GM23248 (cell line): ENCODE measurements around the gene LRRC36. TPM values are rescaled to one million over a fixed set of nuclear protein-coding genes. Genes with fewer than 3 reads are reported as not detected.

Experiments used
- DNase-seq: peaks from one replicate; pipeline ENCODE4 v3.0.0-alpha.2; 2015
- H2AFZ ChIP-seq: fragments of 200-600 bp; sonication (generic); 2 replicates; pipeline ENCODE4 v1.6.1; 2016; ENCODE audit warnings: antibody characterized with exemption
- H3F3A ChIP-seq: fragments of 200-600 bp; sonication (generic); 2 replicates; pipeline ENCODE4 v1.6.1; 2016; ENCODE audit warnings: mild to moderate bottlenecking, antibody characterized with exemption, mixed run types; ENCODE audit not compliant: insufficient read depth
- H3K27ac ChIP-seq: fragments of 200-600 bp; sonication (generic); 2 replicates; pipeline ENCODE4 v1.5.1; 2016; ENCODE audit warnings: mild to moderate bottlenecking
- H3K27me3 ChIP-seq: fragments of 200-600 bp; sonication (generic); replicated peaks from 2 replicates; pipeline ENCODE4 v1.6.1; 2016; ENCODE audit warnings: mild to moderate bottlenecking; ENCODE audit not compliant: insufficient read depth
- H3K36me3 ChIP-seq: fragments of 200-600 bp; sonication (generic); 2 replicates; pipeline ENCODE4 v1.6.1; 2016; ENCODE audit warnings: low read depth, mild to moderate bottlenecking
- H3K4me1 ChIP-seq: fragments of 200-600 bp; sonication (generic); 2 replicates; pipeline ENCODE4 v1.6.1; 2016; ENCODE audit warnings: mild to moderate bottlenecking; ENCODE audit not compliant: insufficient read depth
- H3K4me2 ChIP-seq: fragments of 200-600 bp; sonication (generic); one replicate; pipeline ENCODE4 v1.6.1; 2016; ENCODE audit warnings: mild to moderate bottlenecking; ENCODE audit not compliant: unreplicated experiment
- H3K4me3 ChIP-seq: fragments of 200-600 bp; sonication (generic); 2 replicates; pipeline ENCODE4 v1.5.1; 2016; ENCODE audit warnings: mild to moderate bottlenecking
- H3K79me2 ChIP-seq: fragments of 200-600 bp; sonication (generic); 2 replicates; pipeline ENCODE4 v1.6.1; 2016; ENCODE audit warnings: mild to moderate bottlenecking; ENCODE audit not compliant: insufficient read depth
- H3K9ac ChIP-seq: fragments of 200-600 bp; sonication (generic); 2 replicates; pipeline ENCODE4 v1.6.1; 2016; ENCODE audit warnings: mild to moderate bottlenecking
- H3K9me2 ChIP-seq: fragments of 200-600 bp; sonication (generic); 2 replicates; pipeline ENCODE4 v1.6.1; 2016; ENCODE audit warnings: mixed run types, mild to moderate bottlenecking, moderate library complexity; ENCODE audit not compliant: insufficient read depth
- H3K9me3 ChIP-seq: fragments of 200-600 bp; sonication (generic); one replicate; pipeline ENCODE4 v1.6.1; 2017; ENCODE audit warnings: low read depth
- H4K20me1 ChIP-seq: fragments of 200-600 bp; sonication (generic); 2 replicates; pipeline ENCODE4 v1.6.0; 2016; ENCODE audit not compliant: insufficient read depth
- EZH2 ChIP-seq: fragments of 200-600 bp; sonication (generic); IDR thresholded peaks from 2 replicates; pipeline ENCODE4 v1.6.1; 2018; ENCODE audit warnings: antibody characterized with exemption, mild to moderate bottlenecking; ENCODE audit not compliant: insufficient read depth, poor library complexity, severe bottlenecking
- EZH2phosphoT487 ChIP-seq: fragments of 200-600 bp; sonication (generic); IDR thresholded peaks from 2 replicates; pipeline ENCODE4 v1.6.1; 2018; ENCODE audit warnings: antibody characterized with exemption, moderate library complexity, mild to moderate bottlenecking, low read depth; ENCODE audit not compliant: insufficient read depth
- WGBS, 2 experiments: methylation state at CpG; one replicate each; pipeline ENCODE4 v1.1.6; 2015 to 2017; ENCODE audit warnings: low lambda C conversion rate in 2 of 2, low coverage in 1 of 2; ENCODE audit errors: missing lambda C conversion rate in 2 of 2; 5-methylcytosine and 5-hydroxymethylcytosine counted together
- in situ Hi-C: fragments of 300-500 bp; cut with MboI; formaldehyde crosslinking; loops from 2 replicates; pipeline ENCODE4 v1.15.0; 2020
- polyA plus RNA-seq: library from polyadenylated mRNA; unstranded; fragments of >200 nt; fragmentation: Nextera tagmentation; extraction: Ambion mirVana; gene quantifications from 2 replicates; pipeline ENCODE4 v1.2.1, GENCODE V29; 2016
- total RNA-seq: library from RNA; depleted of rRNA; stranded (reverse); fragments of >200 nt; shearing (Covaris generic); gene quantifications from 2 replicates; pipeline ENCODE4 v1.2.3, GENCODE V29; 2014

LRRC36 gene
- total and polyA plus RNA-seq, 2 experiments from 2014 or later, result not detected

DNA sequence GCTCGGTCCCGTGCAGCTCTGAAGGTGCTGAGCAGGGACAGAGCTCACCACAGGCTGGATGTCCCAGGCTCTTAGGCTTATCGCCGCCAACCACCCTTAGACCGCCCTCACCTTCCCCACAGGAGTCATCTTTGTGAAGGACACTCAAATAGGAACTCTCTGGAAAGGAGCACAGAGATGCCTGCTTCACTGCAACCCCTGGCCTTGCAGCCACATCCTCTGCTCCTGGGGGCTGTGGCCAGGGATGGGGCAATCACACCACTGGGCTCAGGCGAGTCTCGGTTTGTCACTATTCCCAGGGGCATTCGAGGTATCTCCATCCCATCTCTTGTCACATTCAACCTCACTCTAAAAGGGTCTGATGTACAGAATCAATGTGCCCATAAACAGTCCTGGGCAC lies 78.7 kb downstream of the LRRC36 start:
- peak overlapping the region; percentile 80; the same call in 1 of the 2 replicates for H3K9ac ChIP-seq
- H2AFZ ChIP-seq, result no peak overlapping the region
- peak overlapping the region; percentile 94 for H3K27ac ChIP-seq
- H4K20me1 ChIP-seq, result no peaks in the 10 kb centered on the region
- no peaks in the 10 kb centered on the region for H3K9me3 ChIP-seq
- no peaks in the 10 kb centered on the region for H3K9me2 ChIP-seq
- no peaks in the 10 kb centered on the region for H3K27me3 ChIP-seq
- in situ Hi-C loops, result no loop called here
- H3K4me2 ChIP-seq, result peak overlapping the region; percentile 57
- 89 to 90% methylated on average over 8 of the region's 8 CpGs for WGBS, 2 experiments
- TF ChIP-seq EZH2 (no peak), EZH2phosphoT487 (no peak)
- H3K79me2 ChIP-seq, result no peaks in the 10 kb centered on the region
- peaks cover 37% of the 10 kb centered on the region for H3K4me1 ChIP-seq
- H3K4me3 ChIP-seq, result no peak overlapping the region
- DNase-seq, result no peak
- peaks cover 35% of the 10 kb centered on the region for H3F3A ChIP-seq
- no peaks in the 10 kb centered on the region for H3K36me3 ChIP-seq

DNA sequence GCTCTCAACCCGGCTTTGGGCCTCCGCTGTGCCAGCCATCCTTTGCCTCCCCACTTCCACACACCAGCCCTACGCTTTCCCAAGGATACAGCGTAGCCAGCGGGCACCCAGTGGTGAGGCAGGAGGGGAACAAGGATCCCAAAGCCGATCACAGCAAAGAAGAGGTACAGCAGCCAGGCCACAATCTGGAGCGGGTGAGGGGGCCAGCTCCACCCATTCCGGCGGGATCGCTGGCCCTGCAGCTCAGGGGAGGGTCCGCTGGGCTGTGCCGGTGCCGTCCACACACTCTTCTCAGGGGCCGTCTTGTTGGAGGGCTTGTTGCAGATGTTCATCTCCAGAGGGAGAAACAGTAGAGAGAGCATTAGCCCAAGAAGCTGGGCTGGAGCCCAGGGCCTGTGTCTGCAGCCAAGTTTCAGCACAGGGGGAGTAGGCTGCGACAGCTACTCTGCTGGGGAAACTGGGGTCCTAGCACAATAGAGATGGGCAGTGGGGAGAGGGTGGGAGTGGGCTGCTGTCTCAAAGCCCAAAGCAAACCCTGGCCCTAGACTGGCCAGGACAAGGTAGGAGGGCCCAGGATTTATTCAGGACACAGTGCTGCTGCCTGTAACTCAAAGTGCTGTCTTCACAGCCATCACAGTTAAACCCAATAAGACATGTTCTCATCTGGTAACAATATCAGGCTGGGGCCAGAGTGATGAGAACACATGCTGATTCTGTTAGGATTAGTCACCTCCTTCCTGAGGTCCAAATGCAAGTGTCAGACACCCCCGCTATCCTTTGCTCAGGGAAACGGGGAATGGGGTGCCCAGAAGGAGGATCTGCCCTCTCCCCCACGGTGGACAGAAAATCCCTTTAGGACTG lies 79.7 kb downstream of the LRRC36 start:
- in situ Hi-C loops, result no loop called here
- no peaks in the 10 kb centered on the region for H3K9me3 ChIP-seq
- H3K4me3 ChIP-seq, result peak overlapping the region; percentile 7
- H3K36me3 ChIP-seq, result no peaks in the 10 kb centered on the region
- TF ChIP-seq EZH2phosphoT487 (0 out of 2 replicates have a peak, but pooled peaks have one; percentile 48), EZH2 (no peak)
- H3K9me2 ChIP-seq, result no peaks in the 10 kb centered on the region
- peak overlapping the region; percentile 94 for H3K27ac ChIP-seq
- H3K4me1 ChIP-seq, result peaks cover 37% of the 10 kb centered on the region
- H3K79me2 ChIP-seq, result peaks cover 8% of the 10 kb centered on the region
- H2AFZ ChIP-seq, result peak overlapping the region; percentile 2
- peak; percentile 95 for DNase-seq
- peak overlapping the region; percentile 57 for H3K4me2 ChIP-seq
- 8 to 9% methylated on average over 18 of the region's 18 CpGs for WGBS, 2 experiments
- peak overlapping the region; percentile 80 for H3K9ac ChIP-seq
- H3F3A ChIP-seq, result peaks cover 35% of the 10 kb centered on the region
- H4K20me1 ChIP-seq, result no peaks in the 10 kb centered on the region
- no peaks in the 10 kb centered on the region for H3K27me3 ChIP-seq

DNA sequence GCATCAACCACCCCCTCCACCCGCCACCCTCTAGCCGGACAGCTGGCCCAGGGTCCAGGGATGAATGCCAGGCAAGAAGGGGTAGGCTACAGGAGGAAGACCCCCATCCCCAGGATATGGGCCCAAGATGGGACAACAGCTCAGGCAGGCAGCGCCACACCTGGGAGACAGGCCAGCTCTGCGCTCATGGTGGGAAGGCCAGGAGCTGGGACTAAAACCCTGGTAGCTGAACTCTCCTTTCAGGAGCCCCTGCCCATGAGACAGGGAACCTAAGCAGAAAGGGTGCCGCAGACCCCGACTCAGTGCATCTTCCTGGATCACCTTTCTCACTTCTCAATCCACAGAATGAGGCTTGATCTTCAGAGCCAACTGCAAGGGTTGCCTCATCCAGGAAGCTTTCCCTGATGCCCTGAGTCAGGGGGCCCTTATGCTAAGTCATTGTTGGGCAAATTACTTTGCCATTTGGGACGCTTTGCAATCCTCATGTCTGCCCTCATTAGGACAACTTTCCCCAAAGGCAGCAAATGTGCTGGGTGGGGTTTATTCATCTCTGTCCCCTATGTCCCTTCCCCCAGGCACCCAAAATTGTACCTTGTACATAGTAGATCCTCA lies 80.7 kb downstream of the LRRC36 start:
- no peaks in the 10 kb centered on the region for H3K36me3 ChIP-seq
- H3K9ac ChIP-seq, result peak overlapping the region; percentile 80
- no peaks in the 10 kb centered on the region for H3K9me3 ChIP-seq
- peaks cover 37% of the 10 kb centered on the region for H3K4me1 ChIP-seq
- peaks cover 14% of the 10 kb centered on the region for H3K79me2 ChIP-seq
- H3K4me2 ChIP-seq, result peak overlapping the region; percentile 57
- in situ Hi-C loops, result no loop called here
- H3K27ac ChIP-seq, result peak overlapping the region; percentile 94
- no peaks in the 10 kb centered on the region for H4K20me1 ChIP-seq
- no peaks in the 10 kb centered on the region for H3K9me2 ChIP-seq
- WGBS, 2 experiments, result 49 to 53% methylated on average over 7 of the region's 7 CpGs
- peaks cover 36% of the 10 kb centered on the region for H3F3A ChIP-seq
- peak; percentile 88 for DNase-seq
- no peaks in the 10 kb centered on the region for H3K27me3 ChIP-seq
- H2AFZ ChIP-seq, result peak overlapping the region; percentile 6; the same call in 1 of the 2 replicates
- peak overlapping the region; percentile 7; the same call in 1 of the 2 replicates for H3K4me3 ChIP-seq
- TF ChIP-seq EZH2 (no peak), EZH2phosphoT487 (no peak)

- Histone ChIP-seq H4K20me1 (no peaks in the 10 kb centered on the region), H3F3A (peaks cover 40% of the 10 kb centered on the region), H2AFZ (0 out of 2 replicates have a peak overlapping the region, but pooled peaks have one; percentile 6), H3K9me3 (no peaks in the 10 kb centered on the region), H3K9me2 (no peaks in the 10 kb centered on the region), H3K4me1 (peaks cover 37% of the 10 kb centered on the region), H3K4me3 (no peak overlapping the region), H3K27ac (peak overlapping the region; percentile 94), H3K36me3 (no peaks in the 10 kb centered on the region), H3K4me2 (peak overlapping the region; percentile 57), H3K27me3 (no peaks in the 10 kb centered on the region), H3K79me2 (peaks cover 14% of the 10 kb centered on the region), H3K9ac (peak overlapping the region; percentile 80)
- 41 to 42% methylated on average over 6 of the region's 6 CpGs for WGBS, 2 experiments
- in situ Hi-C loops, result no loop called here
- TF ChIP-seq EZH2phosphoT487 (no peak), EZH2 (no peak)
- DNase-seq, result no peak
Observed at GRCh38 chr16:67407788-67408452, 81.3 kb downstream of the LRRC36 start.
